H1 (cell line): Measurements from ENCODE around the gene TRAPPC2.

Source experiments
- ATF3 ChIP-seq: IDR thresholded peaks from 2 replicates; pipeline ENCODE4 v1.6.1; 2011; ENCODE audit warnings: low read depth, mild to moderate bottlenecking, low read length; ENCODE audit not compliant: insufficient read depth
- CHD1 ChIP-seq: IDR thresholded peaks from 2 replicates; pipeline ENCODE4 v1.6.1; 2012; ENCODE audit warnings: low read depth, low read length, improper control_type of control experiment
- RNF2 ChIP-seq: fragments of 200-900, 300-1000 bp; sonication (generic); IDR thresholded peaks from 2 replicates; pipeline ENCODE4 v1.7.1; 2016; ENCODE audit warnings: borderline replicate concordance, low read depth, mild to moderate bottlenecking, antibody characterized with exemption, low read length; ENCODE audit not compliant: poor library complexity, severe bottlenecking; ENCODE audit errors: missing control alignments

GRCh38 chrX:13681595-13681994 is 52.8 kb downstream of the TRAPPC2 start:
- no peak for TF ChIP-seq ATF3
- TF ChIP-seq RNF2: no peak
- TF ChIP-seq CHD1: no peak
